ENCODE results near the gene CRYBB2. TPM values are rescaled to one million over a fixed set of nuclear protein-coding genes. Genes with fewer than 3 reads are reported as not detected.
A peak's percentile ranks its signal among the peaks of the same experiment; 100 is the strongest.
"Not testable (repeated sequence)": the region's sequence is repeated elsewhere in the genome, so short reads cannot be mapped to it uniquely, and the experiment has no call there.

Gene CRYBB2
- total RNA-seq, 1 experiment from 2014 or later, result not detected

DNA sequence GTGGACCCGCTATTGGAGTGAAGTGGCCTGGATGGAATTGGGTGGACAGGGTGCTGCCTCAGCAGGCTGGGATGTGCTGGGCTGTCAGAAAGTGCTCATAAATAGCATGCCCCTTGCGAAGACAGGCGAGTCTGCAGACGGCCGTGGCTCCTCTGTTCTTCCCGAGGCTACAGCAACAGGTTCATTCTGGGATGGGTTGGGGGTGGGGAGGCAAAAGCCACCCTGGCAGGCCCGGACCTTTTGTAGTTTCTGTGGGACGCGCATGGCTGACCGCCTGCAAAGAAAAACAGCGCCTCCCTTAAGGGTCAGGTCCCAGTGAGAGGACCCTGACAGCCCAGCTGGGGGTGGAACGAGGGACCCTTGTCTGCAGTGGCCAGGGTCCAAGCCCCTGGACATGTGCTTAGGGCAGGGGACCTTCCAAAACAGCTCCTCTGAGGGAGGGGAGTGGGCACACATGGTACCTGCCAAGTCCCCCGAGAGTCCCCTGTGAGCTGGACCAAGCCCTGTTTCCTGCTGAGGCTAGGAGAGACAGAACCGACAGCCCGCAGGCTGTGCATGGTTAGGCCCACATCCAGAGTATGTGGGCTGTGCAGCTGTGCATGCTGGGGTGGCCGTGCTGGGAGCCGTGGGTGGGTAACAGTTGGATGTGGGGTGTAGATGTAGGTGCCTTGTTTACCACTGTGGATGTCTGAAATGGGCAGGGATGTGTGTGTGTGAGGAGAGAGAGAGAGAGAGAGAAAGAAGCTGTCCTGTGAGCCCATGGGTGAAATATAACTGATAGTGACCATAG, 19.5 kb upstream of the CRYBB2 start, which contains the start of gene CRYBB3:
Gene CRYBB3 (plus strand): TSS at position 128 of the 790 bp plus-strand sequence. CDS start 1,539 bp downstream, outside the sequence.
- no peak for DNase-seq (ENCODE audit: low spot score)

- DNase-seq (ENCODE audit: low spot score), result no peak
Measured at GRCh38 chr22:25200967-25201366, 18.5 kb upstream of the CRYBB2 start.

DNA sequence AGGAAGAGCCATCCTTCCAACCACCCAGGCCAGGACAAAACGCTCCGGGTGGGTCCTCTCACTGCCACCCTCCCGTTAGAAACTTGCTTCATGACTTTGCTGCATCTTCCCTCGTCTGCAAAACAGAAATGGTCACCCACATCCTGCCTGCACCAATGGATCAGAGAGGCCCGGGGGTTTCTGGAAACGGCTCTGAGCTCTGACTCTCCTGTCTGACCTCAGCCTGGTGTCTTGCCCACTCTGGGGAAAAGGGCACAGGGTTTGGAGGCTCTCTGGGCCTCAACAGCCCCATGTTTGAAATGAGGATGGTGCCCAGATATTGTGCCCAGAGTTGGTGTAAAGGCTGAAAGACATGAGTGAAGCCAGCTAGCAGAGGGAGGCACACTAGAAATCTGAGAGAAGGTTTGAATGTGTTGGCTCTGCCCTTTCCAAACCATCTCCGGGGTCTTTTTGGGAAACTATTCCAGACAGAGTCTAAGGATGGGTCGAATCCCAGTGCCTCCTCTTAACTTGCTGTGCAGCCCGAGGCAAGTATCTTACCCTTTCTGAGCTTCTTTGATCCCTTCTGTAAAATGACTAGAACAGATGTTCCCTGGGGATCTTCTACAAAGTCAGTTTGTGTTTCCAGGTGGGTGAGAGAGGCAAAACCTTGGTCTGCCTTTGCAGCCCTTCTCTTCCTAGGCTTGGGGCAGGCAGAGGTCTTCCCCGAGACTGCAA, 17.7 kb upstream of the CRYBB2 start:
- DNase-seq (ENCODE audit: low spot score), result no peak

DNA sequence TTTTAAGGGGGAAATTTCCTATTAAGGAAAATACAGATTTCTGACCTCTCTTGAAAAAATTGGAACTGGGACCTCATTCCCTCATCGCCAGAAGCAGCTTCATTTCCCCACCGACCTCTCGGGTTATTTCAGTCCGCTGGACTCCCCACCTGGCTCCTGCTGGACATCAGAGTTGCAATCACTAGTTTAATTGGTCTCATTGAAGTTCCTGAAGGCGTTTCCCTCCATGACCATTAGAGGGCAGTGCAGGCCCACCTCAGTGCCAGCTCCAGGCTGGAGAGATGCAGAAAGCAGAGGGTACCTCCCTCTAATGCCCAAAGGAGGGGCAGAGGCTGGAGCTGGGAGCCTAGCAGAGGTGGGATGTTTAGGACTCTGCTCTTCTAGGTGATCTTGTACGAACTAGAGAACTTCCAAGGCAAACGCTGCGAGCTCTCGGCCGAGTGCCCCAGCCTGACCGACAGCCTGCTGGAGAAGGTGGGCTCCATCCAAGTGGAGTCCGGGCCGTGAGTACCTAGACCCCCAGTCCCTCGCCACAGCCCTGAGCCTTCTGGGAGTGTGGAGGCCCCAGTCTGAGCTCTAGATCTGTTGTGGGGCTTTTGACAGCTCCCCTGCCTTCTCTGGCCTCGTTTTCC, 17.0 kb upstream of the CRYBB2 start:
- DNase-seq (ENCODE audit: low spot score), result peak; percentile 38

DNA sequence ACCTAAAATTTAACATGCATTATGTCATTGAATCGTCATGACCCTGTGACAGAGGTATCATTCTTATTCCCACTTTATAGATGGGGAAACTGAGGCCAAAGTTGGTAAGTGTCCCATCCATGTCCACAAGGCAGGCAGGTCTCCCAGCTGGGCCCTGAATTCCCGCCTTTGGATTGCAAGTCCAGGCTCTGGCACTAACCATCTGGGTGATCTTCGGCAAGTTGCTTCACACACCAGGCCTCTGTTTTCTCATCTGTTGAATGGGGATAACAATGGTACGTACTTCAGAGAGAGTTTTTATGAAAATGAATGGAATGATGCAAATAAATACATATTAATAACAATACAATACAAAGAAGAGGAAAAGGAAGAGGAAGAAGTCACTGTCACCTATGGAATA, 16.4 kb upstream of the CRYBB2 start:
- no peak for DNase-seq (ENCODE audit: low spot score)

DNA sequence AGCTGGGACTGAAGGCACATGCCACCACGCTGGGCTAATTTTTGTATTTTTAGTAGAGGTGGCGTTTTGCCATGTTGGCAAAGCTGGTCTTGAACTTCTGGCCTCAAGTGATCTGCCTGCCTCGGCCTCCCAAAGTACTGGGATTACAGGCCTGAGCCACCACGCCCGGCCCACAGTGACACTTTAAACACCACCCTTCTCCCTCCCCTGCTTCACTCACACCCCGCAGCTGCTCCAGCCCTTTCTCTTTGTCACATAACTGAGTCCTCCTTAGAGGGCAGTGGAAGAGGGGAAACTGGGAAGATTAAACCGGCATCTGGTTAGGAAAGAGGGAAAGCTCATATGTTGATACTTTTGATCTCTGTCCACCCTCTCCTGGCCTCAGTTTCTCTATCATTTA, 14.9 kb upstream of the CRYBB2 start:
- DNase-seq (ENCODE audit: low spot score), result not testable (repeated sequence)

DNA sequence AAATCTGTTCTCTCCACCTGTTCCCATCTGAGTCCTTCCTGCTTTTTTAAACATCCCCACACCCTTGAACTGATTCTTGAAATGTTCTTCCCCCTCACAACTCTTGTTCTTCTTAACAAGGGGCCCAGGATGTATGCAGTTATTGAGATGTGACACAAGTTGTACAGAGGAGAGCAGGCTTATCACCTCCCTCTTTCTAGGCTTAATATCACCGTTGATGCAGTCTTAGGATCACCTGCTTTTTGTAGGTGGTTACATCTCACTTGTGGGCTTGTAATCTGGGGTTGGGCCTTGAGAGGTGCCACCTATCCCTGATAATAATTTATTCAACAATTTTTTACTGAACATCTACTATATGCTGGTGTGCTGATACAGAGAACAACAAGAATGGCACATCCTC, 13.6 kb upstream of the CRYBB2 start:
- DNase-seq (ENCODE audit: low spot score), result no peak

- no peak for DNase-seq (ENCODE audit: low spot score)
Measured at GRCh38 chr22:25206998-25207397, 12.4 kb upstream of the CRYBB2 start.

DNA sequence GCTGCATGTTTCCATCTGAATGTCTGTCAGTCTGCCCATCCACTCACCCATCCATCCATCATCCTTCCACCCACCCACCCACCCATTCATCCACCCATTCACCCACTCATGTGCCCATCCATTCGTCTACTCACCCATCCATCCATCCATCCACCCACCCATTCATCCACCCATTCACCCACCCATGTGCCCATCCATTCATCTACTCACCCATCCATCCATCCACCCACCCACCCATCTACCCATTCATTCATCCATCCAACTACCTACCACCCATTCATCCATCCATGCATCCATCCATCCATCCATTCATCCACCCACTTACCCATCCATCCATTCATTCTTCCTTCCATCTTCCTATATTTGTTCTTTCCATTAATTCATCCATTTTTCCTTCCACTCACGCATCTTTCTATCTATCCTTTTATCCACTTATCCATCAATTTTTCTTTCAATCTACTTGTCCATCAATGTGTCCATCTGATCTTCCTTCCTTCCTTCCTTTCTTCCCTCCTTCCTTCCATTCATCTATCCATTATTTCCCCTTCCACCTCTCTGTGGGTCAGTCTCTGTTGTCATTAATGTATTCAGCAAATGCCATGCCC, 11.8 kb upstream of the CRYBB2 start:
- DNase-seq (ENCODE audit: low spot score), result no peak

DNA sequence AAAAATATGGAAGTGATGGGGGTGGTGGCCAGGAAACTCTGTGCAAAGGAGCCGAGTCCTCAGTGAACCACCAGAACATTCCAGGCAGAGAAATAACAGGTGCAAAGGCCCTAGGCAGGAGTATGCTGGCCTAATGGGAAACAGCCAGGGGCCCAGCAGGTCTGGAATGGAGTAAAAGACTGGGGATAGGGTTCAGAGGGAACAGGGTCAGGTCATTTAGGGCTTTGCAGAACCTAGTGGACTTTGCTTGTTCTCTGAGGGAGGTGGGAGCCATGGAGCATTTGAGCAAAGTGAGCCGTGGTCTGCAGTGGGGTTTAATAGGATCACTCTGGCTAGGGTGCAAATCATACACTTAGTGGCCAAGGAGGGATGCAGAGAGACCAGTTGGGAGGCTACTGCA, 11.1 kb upstream of the CRYBB2 start:
- no peak for DNase-seq (ENCODE audit: low spot score)

GRCh38 chr22:25208743-25209505, 10.5 kb upstream of the CRYBB2 start:
- DNase-seq (ENCODE audit: low spot score), result no peak

- DNase-seq (ENCODE audit: low spot score), result no peak
Measured at GRCh38 chr22:25210793-25211192, 8.6 kb upstream of the CRYBB2 start.

GRCh38 chr22:25212337-25212736, 7.1 kb upstream of the CRYBB2 start:
- DNase-seq (ENCODE audit: low spot score), result no peak

DNA sequence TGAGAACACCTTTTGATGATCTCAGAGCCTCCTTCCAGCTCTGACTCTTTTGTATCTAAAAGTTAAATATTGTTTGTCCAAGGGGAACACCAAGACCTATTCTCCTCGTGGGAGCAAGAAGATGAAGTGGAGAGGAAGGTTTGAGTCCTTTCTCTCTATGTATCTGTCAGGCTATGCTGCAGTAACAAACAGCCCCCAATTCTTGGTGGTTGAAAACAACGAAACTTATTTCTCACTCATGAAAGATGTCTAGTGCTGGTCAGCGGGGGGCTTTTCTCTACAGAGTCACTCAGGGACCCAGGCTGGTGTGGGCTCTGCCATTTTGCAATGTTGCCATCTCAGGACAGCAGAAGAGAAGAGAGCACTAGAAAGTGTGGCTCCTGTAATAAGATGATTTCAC, 6.2 kb upstream of the CRYBB2 start:
- DNase-seq (ENCODE audit: low spot score), result no peak

GRCh38 chr22:25216230-25216629, 3.2 kb upstream of the CRYBB2 start:
- DNase-seq (ENCODE audit: low spot score), result no peak

GRCh38 chr22:25219948-25220442, 556 bp downstream of the CRYBB2 start:
- DNase-seq (ENCODE audit: low spot score), result no peak

DNA sequence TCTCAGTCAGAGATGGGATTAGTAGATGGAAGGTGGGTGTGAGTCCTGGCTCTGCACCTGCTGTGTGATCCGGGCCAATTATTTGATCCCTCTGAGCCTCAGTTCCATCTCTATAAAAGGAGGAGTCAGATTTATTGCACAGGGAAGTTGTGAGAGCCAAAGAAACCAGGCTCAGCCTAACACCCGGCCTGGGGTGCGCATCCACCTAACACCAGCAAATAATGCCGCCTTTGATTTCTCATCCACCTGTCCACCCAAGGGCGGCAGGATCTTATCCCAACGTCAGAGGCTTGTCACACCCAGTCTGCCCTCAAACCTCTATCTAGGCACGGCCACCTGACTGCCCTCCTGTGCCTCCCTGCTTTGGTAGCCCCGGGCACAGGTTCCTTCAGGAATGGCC, 2.4 kb downstream of the CRYBB2 start:
- DNase-seq (ENCODE audit: low spot score), result no peak

DNA sequence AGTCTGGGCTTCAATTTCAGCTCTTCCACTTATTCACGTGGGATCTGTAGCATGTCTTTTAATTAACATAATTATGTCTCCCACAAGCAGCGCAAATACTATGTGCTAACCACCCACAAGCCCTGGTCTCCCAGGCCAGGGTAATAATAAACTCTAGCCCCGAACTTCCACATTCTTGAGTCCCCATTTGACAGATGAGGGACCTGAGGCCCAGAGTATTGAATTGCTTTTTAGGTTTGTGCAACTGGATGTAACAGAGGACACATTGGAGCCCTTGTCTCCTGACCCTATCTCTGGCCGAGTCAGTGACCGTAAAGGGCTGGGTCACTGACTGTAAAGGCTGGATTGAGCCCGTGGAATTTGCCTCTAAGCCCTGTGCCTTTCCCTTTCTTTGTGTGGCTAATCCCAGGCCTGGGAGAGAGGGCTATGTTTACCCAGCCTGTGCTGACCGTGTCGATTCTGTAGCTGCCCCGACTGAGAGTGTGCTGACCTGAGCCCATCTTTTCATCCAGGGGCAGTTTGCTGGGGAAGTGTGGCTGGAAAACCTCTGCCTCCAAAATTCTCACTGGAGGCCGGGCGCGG, 3.9 kb downstream of the CRYBB2 start:
- DNase-seq (ENCODE audit: low spot score), result no peak

GRCh38 chr22:25228822-25229221, 9.4 kb downstream of the CRYBB2 start:
- no peak for DNase-seq (ENCODE audit: low spot score)

DNA sequence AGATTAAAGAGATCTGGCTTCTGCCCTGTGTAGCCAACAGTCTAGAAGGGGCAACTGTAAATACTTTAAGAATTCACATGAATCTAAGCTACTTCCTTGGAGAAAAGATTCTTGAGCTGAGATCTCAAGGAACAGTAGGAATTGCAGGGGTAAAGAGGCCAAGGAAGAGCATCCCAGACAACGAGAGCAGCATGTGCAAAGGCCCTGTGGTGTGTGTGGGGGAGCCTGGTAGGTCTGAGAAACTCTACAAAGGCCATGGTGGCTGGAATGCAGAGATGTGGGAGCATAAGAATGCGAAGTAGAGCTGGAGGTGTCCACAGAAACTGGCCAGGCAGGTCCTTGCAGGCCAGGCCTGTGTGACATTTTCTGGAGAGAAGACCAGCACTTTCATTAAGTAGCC, 11.3 kb downstream of the CRYBB2 start:
- DNase-seq (ENCODE audit: low spot score), result not testable (repeated sequence)

DNA sequence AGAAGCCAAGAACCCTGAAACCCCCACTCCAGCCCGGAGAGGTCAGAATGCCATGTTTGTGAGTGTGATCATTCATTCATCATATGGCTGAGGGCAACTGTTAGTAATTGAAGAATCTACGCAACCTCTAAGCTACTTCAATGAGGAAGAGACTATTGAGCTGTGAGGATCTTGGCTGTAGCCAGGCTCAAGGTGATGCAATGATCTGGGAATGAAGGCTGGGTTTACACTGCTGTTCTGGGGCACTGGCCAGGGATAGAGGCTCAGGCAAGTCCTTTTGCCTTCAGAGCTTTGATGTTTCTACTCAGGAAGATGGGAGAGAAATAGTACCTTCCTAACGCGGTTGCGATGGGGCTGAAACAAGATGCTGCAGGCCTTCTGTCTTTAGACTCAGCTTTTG, 12.9 kb downstream of the CRYBB2 start:
- no peak for DNase-seq (ENCODE audit: low spot score)

All from A172 (cell line).